Lower lobe of right lung (tissue), 2 donors: Measurements from ENCODE around the gene CACNB2. TPM values are rescaled to one million over a fixed set of nuclear protein-coding genes. Genes with fewer than 3 reads are reported as not detected.

Source experiments
- ATAC-seq, 2 donors: fragments of 200-7000 bp; cut with Tn5 transposase; one replicate each; pipeline ENCODE4 v1.9.1; 2020 to 2022; ENCODE audit warnings: mild to moderate bottlenecking in 2 of 2, moderate library complexity in 2 of 2
- DNase-seq: peaks from one replicate; pipeline ENCODE4 v3.0.0-alpha.2; 2020
- H3K27ac ChIP-seq: fragments of 200-600 bp; one replicate; pipeline ENCODE4 v1.8.0; 2022
- H3K27me3 ChIP-seq: fragments of 200-600 bp; one replicate; pipeline ENCODE4 v1.8.0; 2022; ENCODE audit warnings: low read depth
- H3K36me3 ChIP-seq: fragments of 200-600 bp; one replicate; pipeline ENCODE4 v1.8.0; 2022; ENCODE audit warnings: mild to moderate bottlenecking
- H3K4me1 ChIP-seq: fragments of 200-600 bp; one replicate; pipeline ENCODE4 v1.8.0; 2022
- H3K4me3 ChIP-seq: fragments of 200-600 bp; one replicate; pipeline ENCODE4 v1.8.0; 2022; ENCODE audit warnings: mild to moderate bottlenecking
- H3K9me3 ChIP-seq: fragments of 200-600 bp; one replicate; pipeline ENCODE4 v1.8.0; 2022
- CTCF ChIP-seq: fragments of 200-600 bp; IDR thresholded peaks from one replicate; pipeline ENCODE4 v1.8.0; 2022; ENCODE audit warnings: antibody characterized with exemption, mild to moderate bottlenecking
- intact Hi-C: fragments of 100-400 bp; cut with DNase I; formaldehyde crosslinking; loops from one replicate; pipeline ENCODE4 v1.11.0; 2022
- total RNA-seq: library from RNA; stranded (reverse); fragmentation: NEBNext Ultra II Directional; extraction: Animal tissue kit (Norgen Biotek cat#: 25700); gene quantifications from one replicate; pipeline ENCODE4 v1.2.1, GENCODE V29; 2021
- donor health status: DM: no; HTN: yes; CAD: no; lungs with severe emphysema.

The CACNB2 gene
- total RNA-seq, 1 donor from 2014 or later: 1.4 TPM

GRCh38 chr10:18157881-18158280, 17.7 kb downstream of the CACNB2 start:
- no peak for TF ChIP-seq CTCF
- H3K4me3 ChIP-seq: no peak overlapping the region
- no peaks in the 10 kb centered on the region for H3K36me3 ChIP-seq
- no peaks in the 10 kb centered on the region for H3K9me3 ChIP-seq
- no peaks in the 10 kb centered on the region for H3K4me1 ChIP-seq
- H3K27me3 ChIP-seq: no peaks in the 10 kb centered on the region
- H3K27ac ChIP-seq: no peak overlapping the region
- ATAC-seq: no peak
- intact Hi-C loops: no loop called here
- no peak for DNase-seq

GRCh38 chr10:18158773-18159265, 18.6 kb downstream of the CACNB2 start:
- no peak for TF ChIP-seq CTCF
- no peak for ATAC-seq

GRCh38 chr10:18159557-18159956, 19.3 kb downstream of the CACNB2 start:
- intact Hi-C loops: no loop called here
- ATAC-seq (no peak), DNase-seq (no peak)

More at GRCh38 chr10:18158773-18159265, 18.6 kb downstream of the CACNB2 start:
- no peak for DNase-seq
- H3K9me3 ChIP-seq: no peaks in the 10 kb centered on the region
- H3K4me3 ChIP-seq: no peak overlapping the region
- no peaks in the 10 kb centered on the region for H3K27me3 ChIP-seq
- H3K4me1 ChIP-seq: no peaks in the 10 kb centered on the region
- H3K36me3 ChIP-seq: no peaks in the 10 kb centered on the region
- intact Hi-C loops: no loop called here
- H3K27ac ChIP-seq: no peak overlapping the region

GRCh38 chr10:18162021-18162627, 21.9 kb downstream of the CACNB2 start:
- Histone ChIP-seq H3K4me3 (no peak overlapping the region), H3K27me3 (no peaks in the 10 kb centered on the region), H3K4me1 (no peaks in the 10 kb centered on the region), H3K27ac (no peak overlapping the region), H3K36me3 (no peaks in the 10 kb centered on the region), H3K9me3 (no peaks in the 10 kb centered on the region)
- DNase-seq (no peak), ATAC-seq (no peak)
- no peak for TF ChIP-seq CTCF
- intact Hi-C loops: no loop called here

More at GRCh38 chr10:18159557-18159956, 19.3 kb downstream of the CACNB2 start:
- no peak for TF ChIP-seq CTCF
- H3K9me3 ChIP-seq: no peaks in the 10 kb centered on the region
- no peak overlapping the region for H3K4me3 ChIP-seq
- no peaks in the 10 kb centered on the region for H3K36me3 ChIP-seq
- H3K27ac ChIP-seq: no peak overlapping the region
- H3K4me1 ChIP-seq: no peaks in the 10 kb centered on the region
- no peaks in the 10 kb centered on the region for H3K27me3 ChIP-seq

- H3K27me3 ChIP-seq: no peaks in the 10 kb centered on the region
- no peaks in the 10 kb centered on the region for H3K4me1 ChIP-seq
- ATAC-seq: no peak
- H3K27ac ChIP-seq: no peak overlapping the region
- no peak for DNase-seq
- H3K4me3 ChIP-seq: no peak overlapping the region
- H3K9me3 ChIP-seq: no peaks in the 10 kb centered on the region
- no peaks in the 10 kb centered on the region for H3K36me3 ChIP-seq
- intact Hi-C loops: no loop called here
- no peak for TF ChIP-seq CTCF
These were observed 23.9 kb downstream of the CACNB2 start for GRCh38 chr10:18164093-18164492.
